HepG2 (cell line): ENCODE measurements around the gene CELF5. TPM values are rescaled to one million over a fixed set of nuclear protein-coding genes. Genes with fewer than 3 reads are reported as not detected.
A peak's percentile ranks its signal among the peaks of the same experiment; 100 is the strongest.

Experiments
- ATAC-seq: fragments of 200-7000 bp; cut with Tn5 transposase; 3 replicates; pipeline ENCODE4 v1.9.1; 2020; ENCODE audit warnings: mild to moderate bottlenecking, moderate library complexity
- BruUV-seq: library from RNA; stranded (reverse); fragments of 400-500 nt; replicated peaks from 2 replicates; lab custom pipeline; 2021; lab: Mats Ljungman, UMichigan
- CTCF ChIA-PET: fragments of 300-600 bp; formaldehyde crosslinking; extraction: SDS; loops from one replicate; lab custom pipeline; 2021; ENCODE audit warnings: low total read pairs, inconsistent platforms, low intra/inter-chr PET ratio; lab: Yijun Ruan, JAX
- POLR2A ChIA-PET: fragments of 350-600 bp; sonication (Branson Sonifier 250); formaldehyde crosslinking; loops from one replicate; lab custom pipeline; 2020; ENCODE audit warnings: antibody characterized with exemption, inconsistent platforms; lab: Yijun Ruan, JAX
- DNase-seq: peaks from one replicate; pipeline ENCODE4 v3.0.0-alpha.2; 2015; ENCODE audit warnings: low spot score
- FAIRE-seq: peaks from 3 replicates; lab custom pipeline; 2011; peaks lifted over from hg19 to GRCh38; lab: Jason Lieb, UNC
- H2AFZ ChIP-seq: one replicate; pipeline ENCODE4 v1.6.1; 2011; ENCODE audit warnings: low read length, inconsistent platforms
- H3K27ac ChIP-seq: fragments of 300-600 bp; 3 replicates; pipeline ENCODE4 v1.8.0; 2011; ENCODE audit warnings: mixed run types, mild to moderate bottlenecking, mixed read lengths, low read length, inconsistent platforms; ENCODE audit not compliant: insufficient read depth; ENCODE audit errors: extremely low read length
- H3K27me3 ChIP-seq, 2 experiments: fragments of 200-600 bp in 1 of 2; 2 replicates in 1 of 2; 3 replicates in 1 of 2; pipeline versions ENCODE4 v1.6.0 to v1.8.0; 2011; ENCODE audit warnings: low read length in 2 of 2, mild to moderate bottlenecking in 2 of 2, moderate library complexity in 2 of 2, inconsistent platforms in 1 of 2; ENCODE audit not compliant: insufficient read depth in 2 of 2, control insufficient read depth in 1 of 2
- H3K36me3 ChIP-seq, 2 experiments: fragments of 200-600 bp in 1 of 2; replicated peaks in 1 of 2; 2 replicates in 1 of 2; 3 replicates in 1 of 2; pipeline versions ENCODE4 v1.5.1 to v1.8.0; 2011; ENCODE audit warnings: low read length in 2 of 2, inconsistent platforms in 1 of 2; ENCODE audit not compliant: insufficient read depth in 2 of 2, control insufficient read depth in 1 of 2
- H3K4me1 ChIP-seq: 2 replicates; pipeline ENCODE4 v1.5.1; 2012; ENCODE audit warnings: low read length, inconsistent platforms; ENCODE audit not compliant: insufficient read depth
- H3K4me2 ChIP-seq: 2 replicates; pipeline ENCODE4 v1.6.0; 2011; ENCODE audit warnings: low read depth, low read length, inconsistent platforms
- H3K4me3 ChIP-seq, 3 experiments: fragments of 200-600 bp in 1 of 3; sonication (generic), shearing (Covaris generic) in 1 of 3; replicated peaks in 1 of 3; 2 replicates each; pipeline ENCODE4 v1.5.1; 2011 to 2016; ENCODE audit warnings: low read length in 3 of 3, inconsistent platforms in 2 of 3, low read depth in 2 of 3, mild to moderate bottlenecking in 2 of 3, control low read depth in 1 of 3, mixed read lengths in 1 of 3; ENCODE audit not compliant: insufficient read depth in 1 of 3
- H3K79me2 ChIP-seq: one replicate; pipeline ENCODE4 v1.6.1; 2011; ENCODE audit warnings: low read length, inconsistent platforms; ENCODE audit not compliant: insufficient read depth
- H3K9ac ChIP-seq: 2 replicates; pipeline ENCODE4 v1.6.0; 2011; ENCODE audit warnings: mild to moderate bottlenecking, low read depth, low read length, inconsistent platforms; ENCODE audit not compliant: insufficient read depth
- H3K9me3 ChIP-seq: 2 replicates; pipeline ENCODE4 v1.5.1; 2012; ENCODE audit warnings: mild to moderate bottlenecking, low read length
- H4K20me1 ChIP-seq: 2 replicates; pipeline ENCODE4 v1.6.0; 2011; ENCODE audit warnings: inconsistent platforms, mild to moderate bottlenecking, low read length, moderate library complexity; ENCODE audit not compliant: insufficient read depth
- CTCF ChIP-seq: sonication (generic); formaldehyde crosslinking; IDR thresholded peaks from 2 replicates; pipeline ENCODE4 v1.5.0; 2020; ENCODE audit warnings: mild to moderate bottlenecking, missing genetic modification reagents, moderate library complexity
- HNRNPL ChIP-seq: fragments of 200-400 bp; formaldehyde crosslinking; IDR thresholded peaks from 2 replicates; pipeline ENCODE4 v1.6.1; 2017; ENCODE audit warnings: mild to moderate bottlenecking, low read depth, low read length
- ZMYM3 ChIP-seq: sonication (generic); formaldehyde crosslinking; IDR thresholded peaks from 2 replicates; pipeline ENCODE4 v1.5.1; 2020; ENCODE audit warnings: mild to moderate bottlenecking, missing genetic modification reagents
- WGBS: methylation state at CpG from one replicate; pipeline ENCODE4 v1.1.6; 2017; ENCODE audit warnings: low lambda C conversion rate; 5-methylcytosine and 5-hydroxymethylcytosine counted together
- in situ Hi-C: cut with HindIII; loops from 2 replicates; pipeline ENCODE4 v1.10.0; 2017; ENCODE audit warnings: low pct_unique_long_range_greater_than_20kb; ENCODE audit not compliant: extremely low pct_ligation_motif_present
- intact Hi-C: fragments of 100-400 bp; cut with micrococcal nuclease; formaldehyde crosslinking; loops from one replicate; pipeline ENCODE4 v1.10.0; 2022; ENCODE audit not compliant: unreplicated experiment
- polyA plus RNA-seq, 8 experiments: library from polyadenylated mRNA; depleted of rRNA in 3 of 8; stranded (reverse) in 7 of 8; unstranded in 1 of 8; fragments of >200 nt; fragmentation: Illumina TruSeq in 4 of 8; extraction: Trizol in 4 of 8; gene quantifications; 2 replicates each; pipeline versions ENCODE4 v1.2.1 to v1.2.3, GENCODE V29; 2011 to 2016; ENCODE audit warnings: low read depth in 4 of 8, missing spikeins in 1 of 8, mixed read lengths in 1 of 8; ENCODE audit not compliant: insufficient read depth in 1 of 8
- total RNA-seq, 5 experiments: library from RNA; depleted of rRNA; stranded (reverse); fragments of >200 nt; fragmentation: Illumina TruSeq; extraction: Trizol; gene quantifications; 2 replicates each; pipeline ENCODE4 v1.2.3, GENCODE V29; 2016; ENCODE audit warnings: low read depth in 1 of 5
- TF ChIP-seq, protein P1 (sequence below): sonication (generic); formaldehyde crosslinking; conservative IDR thresholded peaks from 2 replicates; pipeline ENCODE4 v1.8.0; 2022; ENCODE audit warnings: low read depth, missing genetic modification reagents

Gene CELF5
- total and polyA plus RNA-seq, 2 of the 13 experiments (the other 11 are each of a cell fraction or from before 2014, with no cell fraction given), result 0.31 to 0.84 TPM

DNA sequence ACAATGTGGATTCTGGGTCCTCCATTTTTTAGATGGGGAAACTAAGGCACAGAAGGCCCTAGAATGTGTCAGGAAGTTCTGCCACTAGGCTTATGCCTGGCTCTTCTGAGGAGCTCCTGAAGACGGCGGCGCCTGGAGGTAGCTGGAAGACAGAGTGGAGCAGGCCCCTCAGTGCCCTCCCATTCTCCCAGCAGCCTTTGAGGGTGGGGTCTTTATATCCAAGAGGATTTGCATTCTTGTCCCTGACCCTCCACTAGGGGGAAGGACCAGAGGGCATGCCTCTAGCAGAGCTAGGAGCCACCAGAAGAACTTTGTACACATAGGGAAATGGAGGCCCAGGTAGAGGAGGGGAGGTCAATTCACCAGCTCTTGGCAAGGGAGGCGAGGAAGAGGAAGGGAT, 9.4 kb downstream of the CELF5 start:
- no peak for ATAC-seq
- no peaks in the 10 kb centered on the region for H3K4me1 ChIP-seq
- H4K20me1 ChIP-seq, result no peaks in the 10 kb centered on the region
- FAIRE-seq, result no peak
- no peak overlapping the region for H3K9ac ChIP-seq
- no peak overlapping the region for H3K4me3 ChIP-seq
- ChIA-PET CTCF (no interaction called here), POLR2A (no interaction called here)
- peaks cover 0 to 15% of the 10 kb centered on the region in 2 experiments; a peak in 3 of 5 replicates for H3K27me3 ChIP-seq
- BruUV-seq, result no TSS peak
- intact Hi-C loops, result no loop called here
- no peaks in the 10 kb centered on the region for H3K9me3 ChIP-seq
- no peak overlapping the region for H3K27ac ChIP-seq
- no peaks in the 10 kb centered on the region for H3K79me2 ChIP-seq
- in situ Hi-C loops, result no loop called here
- H3K4me2 ChIP-seq, result no peak overlapping the region
- no peak for DNase-seq
- H2AFZ ChIP-seq, result no peak overlapping the region
- H3K36me3 ChIP-seq, result no peaks in the 10 kb centered on the region
- WGBS, result 74% methylated on average over 4 of the region's 4 CpGs
- TF ChIP-seq, protein P1, sequence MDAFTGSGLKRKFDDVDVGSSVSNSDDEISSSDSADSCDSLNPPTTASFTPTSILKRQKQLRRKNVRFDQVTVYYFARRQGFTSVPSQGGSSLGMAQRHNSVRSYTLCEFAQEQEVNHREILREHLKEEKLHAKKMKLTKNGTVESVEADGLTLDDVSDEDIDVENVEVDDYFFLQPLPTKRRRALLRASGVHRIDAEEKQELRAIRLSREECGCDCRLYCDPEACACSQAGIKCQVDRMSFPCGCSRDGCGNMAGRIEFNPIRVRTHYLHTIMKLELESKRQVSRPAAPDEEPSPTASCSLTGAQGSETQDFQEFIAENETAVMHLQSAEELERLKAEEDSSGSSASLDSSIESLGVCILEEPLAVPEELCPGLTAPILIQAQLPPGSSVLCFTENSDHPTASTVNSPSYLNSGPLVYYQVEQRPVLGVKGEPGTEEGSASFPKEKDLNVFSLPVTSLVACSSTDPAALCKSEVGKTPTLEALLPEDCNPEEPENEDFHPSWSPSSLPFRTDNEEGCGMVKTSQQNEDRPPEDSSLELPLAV (CRISPR knock-in tag), result no peak

GRCh38 chr19:3234800-3235199, 10.3 kb downstream of the CELF5 start:
- ATAC-seq (peak; percentile 37; the same call in 1 of the 3 replicates), DNase-seq (no peak), FAIRE-seq (no peak)
- H3K27ac ChIP-seq, result no peak overlapping the region
- no peaks in the 10 kb centered on the region for H3K36me3 ChIP-seq
- H3K79me2 ChIP-seq, result no peaks in the 10 kb centered on the region
- BruUV-seq, result no TSS peak
- no peaks in the 10 kb centered on the region for H4K20me1 ChIP-seq
- intact Hi-C loops, result no loop called here
- H3K4me2 ChIP-seq, result no peak overlapping the region
- H3K9me3 ChIP-seq, result no peaks in the 10 kb centered on the region
- H2AFZ ChIP-seq, result no peak overlapping the region
- in situ Hi-C loops, result no loop called here
- POLR2A ChIA-PET, result no interaction called here
- no peak overlapping the region for H3K9ac ChIP-seq
- WGBS, result 12% methylated on average over 9 of the region's 9 CpGs
- peaks cover 0 to 6% of the 10 kb centered on the region in 2 experiments; a peak in 1 of 5 replicates for H3K27me3 ChIP-seq
- H3K4me1 ChIP-seq, result no peaks in the 10 kb centered on the region
- H3K4me3 ChIP-seq, result no peak overlapping the region
- TF ChIP-seq HNRNPL (no peak), ZMYM3 (CRISPR knock-in tag) (peak; percentile 75), CTCF (CRISPR knock-in tag) (peak; percentile 47; the same call in 1 of the 2 replicates)
- CTCF ChIA-PET, result no interaction called here
